H1 (cell line): ENCODE measurements around the gene RBAK. TPM values are rescaled to one million over a fixed set of nuclear protein-coding genes. Genes with fewer than 3 reads are reported as not detected.

Experiments
- CTCF ChIA-PET: fragments of 300-600 bp; sonication (Branson Sonifier 250); formaldehyde crosslinking; loops from one replicate; lab custom pipeline; 2021; ENCODE audit not compliant: partially characterized antibody; lab: Charles Lee
- POLR2A ChIA-PET: fragments of 300-600 bp; sonication (Branson Sonifier 250); formaldehyde crosslinking; loops from one replicate; lab custom pipeline; 2021; ENCODE audit warnings: inconsistent platforms; ENCODE audit not compliant: partially characterized antibody; lab: Charles Lee
- DNase-seq, 2 experiments: peaks; one replicate each; pipeline versions ENCODE4 v3.0.0 to v3.0.0-alpha.2; 2010 to 2022; ENCODE audit warnings: low spot score in 2 of 2, low read depth in 1 of 2, mixed read lengths in 1 of 2
- FAIRE-seq: peaks from 2 replicates; lab custom pipeline; 2011; peaks lifted over from hg19 to GRCh38; lab: Jason Lieb, UNC
- H2AFZ ChIP-seq: 2 replicates; pipeline ENCODE4 v1.8.1; 2012; ENCODE audit warnings: low read length, inconsistent platforms
- H2AK5ac ChIP-seq: 2 replicates; pipeline ENCODE4 v1.6.1; 2013; ENCODE audit warnings: low read depth, low read length
- H2BK120ac ChIP-seq: replicated peaks from 2 replicates; pipeline ENCODE3; 2013; ENCODE audit warnings: low read depth, low read length, inconsistent platforms
- H2BK12ac ChIP-seq: 2 replicates; pipeline ENCODE4 v1.6.1; 2013; ENCODE audit warnings: low read depth, low read length
- H2BK15ac ChIP-seq: 2 replicates; pipeline ENCODE4 v1.6.1; 2013; ENCODE audit warnings: low read length
- H2BK20ac ChIP-seq: 2 replicates; pipeline ENCODE4 v1.6.1; 2013; ENCODE audit warnings: low read length
- H2BK5ac ChIP-seq: 2 replicates; pipeline ENCODE4 v1.6.1; 2013; ENCODE audit warnings: low read depth, low read length
- H3K14ac ChIP-seq: 2 replicates; pipeline ENCODE4 v1.6.1; 2013; ENCODE audit warnings: inconsistent platforms; ENCODE audit not compliant: insufficient read length
- H3K18ac ChIP-seq: 2 replicates; pipeline ENCODE4 v1.6.1; 2013; ENCODE audit warnings: low read length; ENCODE audit errors: extremely low read depth
- H3K23ac ChIP-seq: 2 replicates; pipeline ENCODE4 v1.6.1; 2013; ENCODE audit warnings: inconsistent platforms; ENCODE audit not compliant: insufficient read length
- H3K23me2 ChIP-seq: 2 replicates; pipeline ENCODE4 v1.6.1; 2013; ENCODE audit warnings: low read depth, low read length
- H3K27ac ChIP-seq: 2 replicates; pipeline ENCODE4 v1.6.1; 2011; ENCODE audit warnings: low read depth, low read length, inconsistent platforms
- H3K27me3 ChIP-seq, 4 experiments: replicated peaks in 1 of 4; 1 replicate in 1 of 4; 2 replicates in 3 of 4; pipeline versions ENCODE4 v1.6.1 to v1.8.1; 2011 to 2013; ENCODE audit warnings: low read length in 3 of 4, mild to moderate bottlenecking in 3 of 4, inconsistent platforms in 2 of 4, mixed read lengths in 2 of 4, moderate library complexity in 1 of 4; ENCODE audit not compliant: control insufficient read depth in 3 of 4, insufficient read depth in 3 of 4; ENCODE audit errors: extremely low read depth in 1 of 4
- H3K36me3 ChIP-seq, 4 experiments: 2 replicates each; pipeline versions ENCODE4 v1.6.1 to v1.8.1; 2011 to 2013; ENCODE audit warnings: mild to moderate bottlenecking in 4 of 4, low read length in 3 of 4, moderate library complexity in 2 of 4, control low read depth in 1 of 4, inconsistent platforms in 1 of 4; ENCODE audit not compliant: insufficient read depth in 4 of 4, control insufficient read depth in 2 of 4
- H3K4ac ChIP-seq: replicated peaks from 2 replicates; pipeline ENCODE3; 2013; ENCODE audit warnings: low read length, low read depth, mixed read lengths, inconsistent platforms; ENCODE audit not compliant: insufficient read length
- H3K4me1 ChIP-seq, 4 experiments: replicated peaks in 1 of 4; 1 replicate in 1 of 4; 2 replicates in 3 of 4; pipeline versions ENCODE4 v1.6.1 to v1.8.1; 2011 to 2013; ENCODE audit warnings: low read length in 3 of 4, inconsistent platforms in 2 of 4, mixed read lengths in 1 of 4; ENCODE audit not compliant: insufficient read depth in 4 of 4, control insufficient read depth in 3 of 4
- H3K4me2 ChIP-seq, 2 experiments: 2 replicates each; pipeline versions ENCODE4 v1.6.1 to v1.8.1; 2011 to 2013; ENCODE audit warnings: low read depth in 2 of 2, low read length in 2 of 2, control low read depth in 1 of 2, inconsistent platforms in 1 of 2, mild to moderate bottlenecking in 1 of 2; ENCODE audit not compliant: insufficient read depth in 1 of 2
- H3K4me3 ChIP-seq, 4 experiments: fragments of 200-600, 300-600 bp in 1 of 4; sonication (generic), shearing (Covaris generic), sonication (Bioruptor Twin) in 1 of 4; 2 replicates each; pipeline versions ENCODE4 v1.5.1 to v1.8.1; 2011 to 2016; ENCODE audit warnings: low read length in 4 of 4, low read depth in 3 of 4, control low read depth in 2 of 4, inconsistent platforms in 2 of 4, mild to moderate bottlenecking in 2 of 4, mixed read lengths in 1 of 4, moderate library complexity in 1 of 4; ENCODE audit not compliant: insufficient read depth in 2 of 4; ENCODE audit errors: extremely low read depth in 1 of 4
- H3K56ac ChIP-seq: replicated peaks from 2 replicates; pipeline ENCODE3; 2013; ENCODE audit warnings: low read depth, mild to moderate bottlenecking, mixed read lengths, low read length, inconsistent platforms; ENCODE audit not compliant: insufficient read length
- H3K79me1 ChIP-seq: 2 replicates; pipeline ENCODE4 v1.6.1; 2013; ENCODE audit warnings: low read depth, low read length, control low read depth
- H3K79me2 ChIP-seq, 2 experiments: 2 replicates each; pipeline versions ENCODE4 v1.6.1 to v1.8.1; 2012 to 2013; ENCODE audit warnings: low read length in 2 of 2, mild to moderate bottlenecking in 2 of 2, inconsistent platforms in 1 of 2; ENCODE audit not compliant: insufficient read depth in 2 of 2, control insufficient read depth in 1 of 2
- H3K9ac ChIP-seq, 4 experiments: replicated peaks in 1 of 4; 1 replicate in 1 of 4; 2 replicates in 3 of 4; pipeline versions ENCODE4 v1.6.1 to v1.8.1; 2011 to 2013; ENCODE audit warnings: low read depth in 3 of 4, low read length in 3 of 4, control low read depth in 2 of 4, mild to moderate bottlenecking in 2 of 4, moderate library complexity in 2 of 4, inconsistent platforms in 1 of 4; ENCODE audit errors: extremely low read depth in 1 of 4
- H3K9me3 ChIP-seq, 2 experiments: 2 replicates each; pipeline versions ENCODE4 v1.6.1 to v1.8.1; 2012 to 2013; ENCODE audit warnings: mild to moderate bottlenecking in 2 of 2, moderate library complexity in 2 of 2, control low read depth in 1 of 2, inconsistent platforms in 1 of 2, low read depth in 1 of 2, low read length in 1 of 2, mixed read lengths in 1 of 2; ENCODE audit not compliant: insufficient read depth in 2 of 2
- H4K20me1 ChIP-seq, 2 experiments: replicated peaks in 1 of 2; 2 replicates each; pipeline versions ENCODE3 to v1.8.1; 2011 to 2013; ENCODE audit warnings: inconsistent platforms in 2 of 2, low read length in 2 of 2, mild to moderate bottlenecking in 1 of 2; ENCODE audit not compliant: insufficient read depth in 2 of 2, control insufficient read depth in 1 of 2
- H4K5ac ChIP-seq: 2 replicates; pipeline ENCODE4 v1.6.1; 2013; ENCODE audit warnings: low read length, low read depth, mixed read lengths, inconsistent platforms; ENCODE audit not compliant: insufficient read length
- H4K8ac ChIP-seq: 2 replicates; pipeline ENCODE4 v1.8.0; 2013; ENCODE audit warnings: mild to moderate bottlenecking, moderate library complexity, low read length, inconsistent platforms; ENCODE audit not compliant: insufficient read depth; ENCODE audit errors: extremely low read depth
- H4K91ac ChIP-seq: replicated peaks from 2 replicates; pipeline ENCODE3; 2013; ENCODE audit warnings: low read length, mixed read lengths, inconsistent platforms; ENCODE audit not compliant: insufficient read length
- CTBP2 ChIP-seq: IDR thresholded peaks from 2 replicates; pipeline ENCODE4 v1.7.0; 2011; ENCODE audit warnings: borderline replicate concordance, mild to moderate bottlenecking, moderate library complexity, mixed read lengths, low read length; ENCODE audit not compliant: insufficient read depth, insufficient read length
- EGR1 ChIP-seq: IDR thresholded peaks from 2 replicates; pipeline ENCODE4 v1.6.1; 2011; ENCODE audit warnings: low read depth, low read length, borderline replicate concordance
- GTF2F1 ChIP-seq: IDR thresholded peaks from 2 replicates; pipeline ENCODE4 v1.6.1; 2012; ENCODE audit warnings: low read depth, low read length, improper control_type of control experiment, borderline replicate concordance
- SAP30 ChIP-seq: fragments of 300-600 bp; sonication (generic); IDR thresholded peaks from 2 replicates; pipeline ENCODE4 v1.7.1; 2012; ENCODE audit warnings: low read length, moderate library complexity, mild to moderate bottlenecking, inconsistent platforms; ENCODE audit not compliant: insufficient read depth, insufficient replicate concordance
- ZNF274 ChIP-seq: IDR thresholded peaks from 2 replicates; pipeline ENCODE4 v1.7.0; 2012; ENCODE audit warnings: low read length, borderline replicate concordance; ENCODE audit errors: extremely low read depth
- WGBS, 2 experiments: shearing (Covaris generic) in 1 of 2; methylation state at CpG; one replicate each; pipeline versions ENCODE4 v1.1.6 to v1.1.7; 2013 to 2015; ENCODE audit warnings: low lambda C conversion rate in 2 of 2, mixed read lengths in 2 of 2, inconsistent platforms in 1 of 2, low coverage in 1 of 2, missing lambda C conversion rate in 1 of 2; ENCODE audit not compliant: insufficient replicate concordance in 2 of 2, insufficient coverage in 1 of 2, insufficient read length in 1 of 2; ENCODE audit errors: extremely low coverage in 1 of 2, missing lambda C conversion rate in 1 of 2; 5-methylcytosine and 5-hydroxymethylcytosine counted together
- polyA plus RNA-seq, 7 experiments: library from polyadenylated mRNA; depleted of rRNA in 3 of 7; stranded (reverse) in 5 of 7; unstranded in 2 of 7; fragments of >200 nt in 5 of 7; fragments of 200-250 nt in 2 of 7; gene quantifications; 1 replicate in 5 of 7; 2 replicates in 1 of 7; 4 replicates in 1 of 7; pipeline versions ENCODE4 v1.2.1 to v1.2.3, GENCODE V29; 2011 to 2013; ENCODE audit warnings: missing spikeins in 2 of 7, mixed read lengths in 2 of 7
- total RNA-seq: library from RNA; stranded (reverse); fragmentation: NEBNext Ultra II Directional; extraction: Animal tissue kit (Norgen Biotek cat#: 25700); gene quantifications from 2 replicates; pipeline ENCODE4 v1.2.1, GENCODE V29; 2021
- TF ChIP-seq, protein P1 (sequence below): IDR thresholded peaks from 2 replicates; pipeline ENCODE4 v1.6.1; 2012; ENCODE audit warnings: low read length, inconsistent platforms
- TF ChIP-seq, protein P2 (sequence below): IDR thresholded peaks from 2 replicates; pipeline ENCODE4 v1.6.1; 2011; ENCODE audit warnings: low read length, improper control_type of control experiment

The RBAK gene
- total and polyA plus RNA-seq, 2 of the 8 experiments (the other 6 are each of a cell fraction or from before 2014, with no cell fraction given): 1.9 to 18.2 TPM

DNA sequence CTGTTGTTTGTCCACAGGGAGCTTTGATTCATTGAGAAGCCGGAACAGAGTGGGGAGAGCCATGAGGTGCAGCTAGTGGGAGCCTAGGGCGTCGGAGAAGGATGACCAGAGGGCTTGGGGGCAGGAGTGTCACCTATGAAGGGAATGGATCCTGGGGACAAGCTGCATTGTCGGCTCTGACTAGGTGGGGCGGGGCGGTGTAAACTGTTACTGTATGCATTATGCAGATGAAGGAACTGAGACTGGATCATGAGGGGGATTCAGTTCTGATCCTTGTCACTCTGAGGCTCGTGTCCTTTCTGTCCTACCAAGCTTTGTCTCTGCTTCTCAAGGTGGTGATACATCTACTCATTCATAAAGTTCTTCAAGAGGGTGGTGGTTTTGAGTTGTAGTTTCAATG lies 46.8 kb upstream of the RBAK start:
- ChIA-PET CTCF (interaction anchor here (0.7 to 3.1 kb wide), 5 partner anchors 25 to 116 kb away, joined by 3 to 14 read pairs (median 4); no protein-coding TSS in a partner anchor), POLR2A (no interaction called here)
- Histone ChIP-seq H3K4me3 (no peak overlapping the region), H3K36me3 (peaks cover 0 to 23% (median 8%) of the 10 kb centered on the region in 4 experiments; a peak in 5 of 8 replicates), H2BK12ac (no peak overlapping the region), H4K5ac (no peak overlapping the region), H4K8ac (no peak overlapping the region), H3K14ac (no peak overlapping the region), H3K79me2 (no peaks in the 10 kb centered on the region), H2BK15ac (no peak overlapping the region), H3K23ac (no peak overlapping the region), H3K9me3 (no peaks in the 10 kb centered on the region), H3K56ac (no peak overlapping the region), H3K4me1 (no peaks in the 10 kb centered on the region), H2BK5ac (no peak overlapping the region), H2BK20ac (no peak overlapping the region), H3K4ac (no peak overlapping the region), H3K9ac (no peak overlapping the region), H4K20me1 (peaks cover 0 to 1% of the 10 kb centered on the region in 2 experiments), H3K18ac (no peak overlapping the region), H4K91ac (no peak overlapping the region), H2AFZ (no peak overlapping the region), H3K23me2 (no peaks in the 10 kb centered on the region), H2BK120ac (no peak overlapping the region), H3K27me3 (no peaks in the 10 kb centered on the region), H3K4me2 (no peak overlapping the region), H3K27ac (no peak overlapping the region), H2AK5ac (no peak overlapping the region), H3K79me1 (no peaks in the 10 kb centered on the region; the same call in 1 of the 2 replicates)
- FAIRE-seq (no peak), DNase-seq (no peak)
- TF ChIP-seq EGR1: no peak
- TF ChIP-seq CTBP2: no peak
- no peak for TF ChIP-seq ZNF274
- TF ChIP-seq, protein P1, sequence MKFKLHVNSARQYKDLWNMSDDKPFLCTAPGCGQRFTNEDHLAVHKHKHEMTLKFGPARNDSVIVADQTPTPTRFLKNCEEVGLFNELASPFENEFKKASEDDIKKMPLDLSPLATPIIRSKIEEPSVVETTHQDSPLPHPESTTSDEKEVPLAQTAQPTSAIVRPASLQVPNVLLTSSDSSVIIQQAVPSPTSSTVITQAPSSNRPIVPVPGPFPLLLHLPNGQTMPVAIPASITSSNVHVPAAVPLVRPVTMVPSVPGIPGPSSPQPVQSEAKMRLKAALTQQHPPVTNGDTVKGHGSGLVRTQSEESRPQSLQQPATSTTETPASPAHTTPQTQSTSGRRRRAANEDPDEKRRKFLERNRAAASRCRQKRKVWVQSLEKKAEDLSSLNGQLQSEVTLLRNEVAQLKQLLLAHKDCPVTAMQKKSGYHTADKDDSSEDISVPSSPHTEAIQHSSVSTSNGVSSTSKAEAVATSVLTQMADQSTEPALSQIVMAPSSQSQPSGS: no peak
- TF ChIP-seq SAP30: no peak
- no peak for TF ChIP-seq GTF2F1
- TF ChIP-seq, protein P2, sequence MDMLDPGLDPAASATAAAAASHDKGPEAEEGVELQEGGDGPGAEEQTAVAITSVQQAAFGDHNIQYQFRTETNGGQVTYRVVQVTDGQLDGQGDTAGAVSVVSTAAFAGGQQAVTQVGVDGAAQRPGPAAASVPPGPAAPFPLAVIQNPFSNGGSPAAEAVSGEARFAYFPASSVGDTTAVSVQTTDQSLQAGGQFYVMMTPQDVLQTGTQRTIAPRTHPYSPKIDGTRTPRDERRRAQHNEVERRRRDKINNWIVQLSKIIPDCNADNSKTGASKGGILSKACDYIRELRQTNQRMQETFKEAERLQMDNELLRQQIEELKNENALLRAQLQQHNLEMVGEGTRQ: no peak
- WGBS, 2 experiments: 88% methylated on average over 7 of the region's 7 CpGs; no CpG with 5 or more reads in 1 of the 2 experiments
